Sigmoid colon (tissue), 7 donors: ENCODE measurements around the gene PPARD. TPM values are rescaled to one million over a fixed set of nuclear protein-coding genes. Genes with fewer than 3 reads are reported as not detected.

ENCODE experiments used
- DNase-seq: peaks from one replicate; pipeline ENCODE4 v3.0.0-alpha.2; 2019
- H3K27ac ChIP-seq, 4 donors: fragments of 200-600 bp; sonication (generic); one replicate each; pipeline ENCODE4 v1.5.1; 2016 to 2019; ENCODE audit warnings: mild to moderate bottlenecking in 1 of 4
- H3K27me3 ChIP-seq, 3 donors: fragments of 200-600 bp; sonication (generic); one replicate each; pipeline ENCODE4 v1.5.1; 2019; ENCODE audit warnings: mild to moderate bottlenecking in 1 of 3
- H3K36me3 ChIP-seq, 4 donors: fragments of 200-600 bp; sonication (generic); one replicate each; pipeline ENCODE4 v1.5.1; 2016 to 2019
- H3K4me1 ChIP-seq, 4 donors: fragments of 200-600 bp; sonication (generic); one replicate each; pipeline ENCODE4 v1.5.1; 2017 to 2019
- H3K4me3 ChIP-seq, 4 donors: fragments of 200-600 bp; sonication (generic); one replicate each; pipeline ENCODE4 v1.5.1; 2017 to 2019; ENCODE audit warnings: mild to moderate bottlenecking in 2 of 4, moderate library complexity in 1 of 4
- H3K9me3 ChIP-seq, 4 donors: fragments of 200-600 bp in 3 of 4; sonication (generic) in 3 of 4; one replicate each; pipeline versions ENCODE4 v1.5.1 to v1.6.1; 2013 to 2019
- EP300 ChIP-seq, 4 donors: sonication (generic); formaldehyde crosslinking; IDR thresholded peaks; one replicate each; pipeline ENCODE4 v1.6.1; 2017; ENCODE audit warnings: antibody characterized with exemption in 4 of 4
- POLR2A ChIP-seq, 2 donors: fragments of 450-650 bp; IDR thresholded peaks; one replicate each; pipeline ENCODE4 v1.6.1; 2016; ENCODE audit warnings: antibody characterized with exemption in 2 of 2, mild to moderate bottlenecking in 2 of 2, moderate library complexity in 2 of 2
- POLR2AphosphoS5 ChIP-seq, 4 donors: sonication (generic); formaldehyde crosslinking; IDR thresholded peaks; one replicate each; pipeline ENCODE4 v1.6.1; 2017; ENCODE audit warnings: antibody characterized with exemption in 4 of 4
- WGBS, 2 donors: extraction: QIAGEN DNeasy Blood & Tissue Kit; methylation state at CpG; one replicate each; pipeline ENCODE4 v1.1.7; 2013; 5-methylcytosine and 5-hydroxymethylcytosine counted together
- intact Hi-C: fragments of 100-400 bp; cut with DNase I; formaldehyde crosslinking; loops from one replicate; pipeline ENCODE4 v1.15.1; 2023
- polyA plus RNA-seq, 3 donors: library from polyadenylated mRNA; stranded (reverse); fragments of 200-250 nt; gene quantifications; one replicate each; pipeline ENCODE4 v1.2.3, GENCODE V29; 2013
- total RNA-seq, 4 donors: library from RNA; depleted of rRNA; stranded (reverse); fragments of >200 nt; gene quantifications; one replicate each; pipeline ENCODE4 v1.1.0, GENCODE V29; 2016
- TF ChIP-seq, protein P1 (sequence below), 4 experiments: fragments of 450-650 bp in 3 of 4; fragments of 200-600 bp in 1 of 4; IDR thresholded peaks; one replicate each; pipeline ENCODE4 v1.5.1; 2016 to 2019; ENCODE audit warnings: antibody characterized with exemption in 4 of 4, mild to moderate bottlenecking in 3 of 4, moderate library complexity in 2 of 4
- donor health status: healthy with polysubstance abuse.
- donor health status: Bipolar disorder and iron deficiency.
- donor health status: healthy.

Gene PPARD
- total and polyA plus RNA-seq, 7 donors, result 5.8 to 75.4 (median 16.8) TPM

DNA sequence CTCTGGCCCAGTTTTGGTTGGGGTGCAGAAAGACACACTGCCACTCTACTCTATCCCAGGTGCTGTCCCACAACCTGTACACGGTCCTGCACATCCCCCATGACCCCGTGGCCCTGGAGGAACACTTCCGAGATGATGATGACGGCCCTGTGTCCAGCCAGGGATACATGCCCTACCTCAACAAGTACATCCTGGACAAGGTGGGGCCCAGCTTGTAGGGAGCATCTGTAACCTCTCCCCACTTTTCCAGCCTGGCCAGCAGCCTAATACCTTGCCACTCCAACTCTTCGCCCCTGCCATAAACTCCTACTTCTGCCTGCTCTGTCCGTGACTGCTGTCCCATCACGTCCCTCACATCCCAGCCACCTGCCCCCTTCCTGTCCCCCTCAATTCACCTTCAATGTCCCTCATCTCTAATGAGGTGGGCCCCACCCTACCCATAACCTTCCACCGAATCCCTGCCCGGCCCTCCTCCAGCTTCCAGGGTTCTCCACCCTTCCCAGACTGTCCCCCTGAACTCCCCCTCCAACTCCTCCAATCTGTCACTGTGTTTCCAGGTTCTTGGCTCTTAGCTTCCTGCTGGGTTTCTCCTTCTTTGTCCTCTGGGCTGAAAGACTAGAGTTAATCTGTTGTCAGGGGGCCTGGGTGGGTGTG, 32.6 kb upstream of the PPARD start:
- 93 to 94% methylated on average over 9 of the region's 9 CpGs for WGBS, 2 donors
- H3K27me3 ChIP-seq, result no peaks in the 10 kb centered on the region
- no peaks in the 10 kb centered on the region for H3K36me3 ChIP-seq
- intact Hi-C loops, result no loop called here
- no peaks in the 10 kb centered on the region for H3K4me1 ChIP-seq
- peak; percentile 55 for DNase-seq
- H3K9me3 ChIP-seq, result no peaks in the 10 kb centered on the region
- H3K27ac ChIP-seq, result no peak overlapping the region
- H3K4me3 ChIP-seq, result no peak overlapping the region
- TF ChIP-seq, protein P1, sequence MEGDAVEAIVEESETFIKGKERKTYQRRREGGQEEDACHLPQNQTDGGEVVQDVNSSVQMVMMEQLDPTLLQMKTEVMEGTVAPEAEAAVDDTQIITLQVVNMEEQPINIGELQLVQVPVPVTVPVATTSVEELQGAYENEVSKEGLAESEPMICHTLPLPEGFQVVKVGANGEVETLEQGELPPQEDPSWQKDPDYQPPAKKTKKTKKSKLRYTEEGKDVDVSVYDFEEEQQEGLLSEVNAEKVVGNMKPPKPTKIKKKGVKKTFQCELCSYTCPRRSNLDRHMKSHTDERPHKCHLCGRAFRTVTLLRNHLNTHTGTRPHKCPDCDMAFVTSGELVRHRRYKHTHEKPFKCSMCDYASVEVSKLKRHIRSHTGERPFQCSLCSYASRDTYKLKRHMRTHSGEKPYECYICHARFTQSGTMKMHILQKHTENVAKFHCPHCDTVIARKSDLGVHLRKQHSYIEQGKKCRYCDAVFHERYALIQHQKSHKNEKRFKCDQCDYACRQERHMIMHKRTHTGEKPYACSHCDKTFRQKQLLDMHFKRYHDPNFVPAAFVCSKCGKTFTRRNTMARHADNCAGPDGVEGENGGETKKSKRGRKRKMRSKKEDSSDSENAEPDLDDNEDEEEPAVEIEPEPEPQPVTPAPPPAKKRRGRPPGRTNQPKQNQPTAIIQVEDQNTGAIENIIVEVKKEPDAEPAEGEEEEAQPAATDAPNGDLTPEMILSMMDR (IDR thresholded peaks at IDR 0.05), result no peak
- no peak for TF ChIP-seq EP300 (IDR thresholded peaks at IDR 0.05)
- TF ChIP-seq POLR2AphosphoS5 (IDR thresholded peaks at IDR 0.05), result no peak
- TF ChIP-seq POLR2A (IDR thresholded peaks at IDR 0.05), result no peak

DNA sequence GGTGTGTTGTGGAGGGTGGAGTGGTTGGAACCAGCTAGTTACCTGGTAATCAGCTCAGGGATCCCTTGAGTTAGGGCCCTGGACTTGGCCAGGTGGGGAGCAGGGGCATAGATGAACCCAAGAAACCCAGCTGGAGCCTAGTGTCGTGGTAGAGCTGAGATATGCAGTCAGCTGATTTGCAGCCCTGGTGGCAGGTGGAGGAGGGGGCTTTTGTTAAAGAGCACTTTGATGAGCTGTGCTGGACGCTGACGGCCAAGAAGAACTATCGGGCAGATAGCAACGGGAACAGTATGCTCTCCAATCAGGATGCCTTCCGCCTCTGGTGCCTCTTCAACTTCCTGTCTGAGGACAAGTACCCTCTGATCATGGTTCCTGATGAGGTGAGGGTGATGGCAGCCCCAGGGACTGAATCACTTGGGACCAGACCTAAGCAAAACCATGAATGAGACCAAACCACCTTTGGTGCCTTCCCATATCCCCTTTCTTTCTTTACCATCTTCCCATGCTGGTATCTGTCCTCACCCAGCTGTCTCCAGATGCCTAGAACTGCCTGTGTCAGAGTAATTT, 32.0 kb upstream of the PPARD start:
- intact Hi-C loops, result no loop called here
- no peak overlapping the region for H3K4me3 ChIP-seq
- H3K27me3 ChIP-seq, result no peaks in the 10 kb centered on the region
- no peaks in the 10 kb centered on the region for H3K4me1 ChIP-seq
- no peaks in the 10 kb centered on the region for H3K9me3 ChIP-seq
- no peak for DNase-seq
- 66 to 87% methylated on average over 6 of the region's 6 CpGs for WGBS, 2 donors
- no peaks in the 10 kb centered on the region for H3K36me3 ChIP-seq
- TF ChIP-seq POLR2A (IDR thresholded peaks at IDR 0.05) (no peak), POLR2AphosphoS5 (IDR thresholded peaks at IDR 0.05) (no peak), EP300 (IDR thresholded peaks at IDR 0.05) (no peak)
- TF ChIP-seq, protein P1 (IDR thresholded peaks at IDR 0.05), result no peak
- H3K27ac ChIP-seq, result no peak overlapping the region

DNA sequence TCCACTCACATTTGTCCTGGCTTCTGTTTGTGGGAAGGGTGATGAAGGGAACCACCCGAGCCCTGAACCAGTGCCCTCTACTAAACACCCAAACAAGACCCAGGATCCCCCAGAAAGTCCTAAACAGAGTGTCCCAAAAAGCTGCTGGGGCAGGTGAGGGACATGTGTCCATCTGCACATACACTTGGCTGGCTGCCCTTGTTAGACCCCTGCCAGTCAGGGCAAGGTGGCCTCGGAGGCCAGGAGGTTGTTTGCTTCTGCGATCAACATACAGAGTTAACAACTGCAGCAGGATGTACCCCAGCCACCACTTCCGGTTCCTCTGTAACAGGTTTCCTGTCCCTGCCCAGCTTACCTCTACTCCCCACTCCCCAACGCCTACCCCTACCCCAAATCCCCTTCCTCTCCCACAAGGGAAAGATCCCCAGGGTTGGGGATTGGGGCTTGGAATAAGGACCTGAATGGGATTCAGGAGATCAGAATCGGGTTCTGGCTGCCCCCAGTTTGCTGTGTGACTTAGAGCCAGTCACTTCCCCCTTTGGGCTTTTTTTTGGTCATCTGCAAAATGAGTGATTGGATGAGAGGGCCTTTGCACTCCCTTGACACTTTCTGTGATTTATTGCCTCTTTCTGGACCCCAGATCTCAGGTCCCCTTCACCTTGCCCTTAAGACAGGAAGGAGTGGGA, 30.8 kb upstream of the PPARD start:
- 42 to 82% methylated on average over 6 of the region's 6 CpGs for WGBS, 2 donors
- H3K4me1 ChIP-seq, result no peaks in the 10 kb centered on the region
- no peak for DNase-seq
- H3K9me3 ChIP-seq, result no peaks in the 10 kb centered on the region
- intact Hi-C loops, result no loop called here
- no peak for TF ChIP-seq POLR2A (IDR thresholded peaks at IDR 0.05)
- TF ChIP-seq, protein P1 (IDR thresholded peaks at IDR 0.05), result no peak
- TF ChIP-seq EP300 (IDR thresholded peaks at IDR 0.05), result no peak
- TF ChIP-seq POLR2AphosphoS5 (IDR thresholded peaks at IDR 0.05), result no peak
- H3K36me3 ChIP-seq, result no peaks in the 10 kb centered on the region
- no peak overlapping the region for H3K27ac ChIP-seq
- H3K27me3 ChIP-seq, result no peaks in the 10 kb centered on the region
- no peak overlapping the region for H3K4me3 ChIP-seq

DNA sequence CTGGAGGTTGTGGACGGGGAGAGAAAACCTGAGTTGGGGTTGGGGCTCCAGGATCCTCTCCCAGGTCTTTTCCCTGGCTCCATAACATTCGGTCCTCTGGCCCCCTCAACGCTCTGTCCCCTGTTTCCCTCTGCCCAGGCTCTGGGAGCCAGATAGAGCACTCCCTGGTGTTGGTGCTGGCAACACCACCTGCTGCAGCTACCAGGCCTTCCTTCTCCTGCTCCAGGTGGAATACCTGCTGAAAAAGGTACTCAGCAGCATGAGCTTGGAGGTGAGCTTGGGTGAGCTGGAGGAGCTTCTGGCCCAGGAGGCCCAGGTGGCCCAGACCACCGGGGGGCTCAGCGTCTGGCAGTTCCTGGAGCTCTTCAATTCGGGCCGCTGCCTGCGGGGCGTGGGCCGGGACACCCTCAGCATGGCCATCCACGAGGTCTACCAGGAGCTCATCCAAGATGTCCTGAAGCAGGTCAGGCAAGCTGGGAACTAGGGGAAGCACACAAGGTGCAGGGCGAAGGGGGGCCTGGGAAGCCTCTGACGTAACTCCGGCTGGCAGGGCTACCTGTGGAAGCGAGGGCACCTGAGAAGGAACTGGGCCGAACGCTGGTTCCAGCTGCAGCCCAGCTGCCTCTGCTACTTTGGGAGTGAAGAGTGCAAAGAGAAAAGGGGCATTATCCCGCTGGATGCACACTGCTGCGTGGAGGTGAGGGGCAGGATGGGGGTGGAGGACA, 30.1 kb upstream of the PPARD start:
- TF ChIP-seq EP300 (IDR thresholded peaks at IDR 0.05) (no peak), POLR2AphosphoS5 (IDR thresholded peaks at IDR 0.05) (no peak), POLR2A (IDR thresholded peaks at IDR 0.05) (no peak)
- TF ChIP-seq, protein P1 (IDR thresholded peaks at IDR 0.05), result no peak
- no peaks in the 10 kb centered on the region for H3K4me1 ChIP-seq
- H3K27ac ChIP-seq, result peak overlapping the region in 1 of 4 donors; percentile 22
- H3K4me3 ChIP-seq, result no peak overlapping the region
- intact Hi-C loops, result no loop called here
- no peaks in the 10 kb centered on the region for H3K9me3 ChIP-seq
- H3K27me3 ChIP-seq, result no peaks in the 10 kb centered on the region
- no peak for DNase-seq
- 92 to 93% methylated on average over 19 of the region's 19 CpGs for WGBS, 2 donors
- H3K36me3 ChIP-seq, result no peaks in the 10 kb centered on the region
